IMR-90 (cell line): Measurements from ENCODE around the gene ST3GAL5. TPM values are rescaled to one million over a fixed set of nuclear protein-coding genes. Genes with fewer than 3 reads are reported as not detected.

Source experiments
- ATAC-seq: fragments of 200-7000 bp; cut with Tn5 transposase; 2 replicates; pipeline ENCODE4 v1.9.1; 2020; ENCODE audit warnings: low read depth, mild to moderate bottlenecking, moderate library complexity
- BruUV-seq: library from RNA; stranded (reverse); fragments of 400-500 nt; replicated peaks from 2 replicates; lab custom pipeline; 2021; lab: Mats Ljungman, UMichigan
- CTCF ChIA-PET: fragments of 300-600 bp; formaldehyde crosslinking; extraction: SDS; loops from one replicate; lab custom pipeline; 2021; ENCODE audit warnings: antibody characterized with exemption; lab: Yijun Ruan, JAX
- POLR2A ChIA-PET: fragments of 300-600 bp; sonication (Branson Sonifier 250); formaldehyde crosslinking; loops from one replicate; lab custom pipeline; 2022; ENCODE audit warnings: antibody characterized with exemption; ENCODE audit not compliant: unreplicated experiment; lab: Charles Lee
- DNase-seq: peaks from one replicate; pipeline ENCODE4 v3.0.0; 2013
- H2AFZ ChIP-seq: replicated peaks from 2 replicates; pipeline ENCODE3; 2013; ENCODE audit warnings: low read length, mild to moderate bottlenecking; ENCODE audit not compliant: poor library complexity
- H2AK5ac ChIP-seq: 2 replicates; pipeline ENCODE4 v1.6.1; 2013; ENCODE audit warnings: low read depth, low read length, inconsistent platforms
- H2AK9ac ChIP-seq: replicated peaks from 2 replicates; pipeline ENCODE3; 2013; ENCODE audit warnings: mild to moderate bottlenecking, low read depth, low read length, moderate library complexity; ENCODE audit not compliant: poor library complexity
- H2BK120ac ChIP-seq: 2 replicates; pipeline ENCODE4 v1.6.1; 2013; ENCODE audit warnings: low read depth, low read length, inconsistent platforms
- H2BK15ac ChIP-seq: 3 replicates; pipeline ENCODE4 v1.6.1; 2013; ENCODE audit warnings: low read depth, low read length, inconsistent platforms
- H2BK20ac ChIP-seq: 2 replicates; pipeline ENCODE4 v1.6.1; 2013; ENCODE audit warnings: low read depth, mild to moderate bottlenecking, inconsistent platforms, low read length, moderate library complexity
- H2BK5ac ChIP-seq: 2 replicates; pipeline ENCODE4 v1.6.1; 2013; ENCODE audit warnings: mild to moderate bottlenecking, low read depth, low read length, inconsistent platforms; ENCODE audit not compliant: poor library complexity, severe bottlenecking
- H3K14ac ChIP-seq: replicated peaks from 2 replicates; pipeline ENCODE4 v1.6.1; 2013; ENCODE audit warnings: low read depth, low read length, inconsistent platforms
- H3K18ac ChIP-seq: 2 replicates; pipeline ENCODE4 v1.6.1; 2013; ENCODE audit warnings: low read depth, low read length, control low read depth
- H3K23ac ChIP-seq: 2 replicates; pipeline ENCODE4 v1.6.1; 2013; ENCODE audit warnings: low read depth, low read length, inconsistent platforms
- H3K27ac ChIP-seq: 2 replicates; pipeline ENCODE4 v1.5.1; 2013; ENCODE audit warnings: mild to moderate bottlenecking, control low read depth, low read length; ENCODE audit not compliant: insufficient read depth
- H3K27me3 ChIP-seq: 2 replicates; pipeline ENCODE4 v1.6.1; 2013; ENCODE audit warnings: low read length; ENCODE audit not compliant: control insufficient read depth, insufficient read depth
- H3K36me3 ChIP-seq: 2 replicates; pipeline ENCODE4 v1.6.1; 2013; ENCODE audit warnings: low read length, mixed read lengths; ENCODE audit not compliant: control insufficient read depth, insufficient read depth
- H3K4ac ChIP-seq: 2 replicates; pipeline ENCODE4 v1.6.1; 2013; ENCODE audit warnings: low read depth, low read length, inconsistent platforms
- H3K4me1 ChIP-seq: 2 replicates; pipeline ENCODE4 v1.6.1; 2013; ENCODE audit warnings: low read length, mixed read lengths; ENCODE audit not compliant: control insufficient read depth, insufficient read depth
- H3K4me2 ChIP-seq: 2 replicates; pipeline ENCODE4 v1.6.1; 2013; ENCODE audit warnings: low read depth, mild to moderate bottlenecking, control low read depth, low read length, moderate library complexity
- H3K4me3 ChIP-seq: 2 replicates; pipeline ENCODE4 v1.5.1; 2013; ENCODE audit warnings: low read depth, mild to moderate bottlenecking, control low read depth, low read length, moderate library complexity; ENCODE audit not compliant: insufficient read depth
- H3K56ac ChIP-seq: 2 replicates; pipeline ENCODE4 v1.6.1; 2013; ENCODE audit warnings: low read length, inconsistent platforms; ENCODE audit not compliant: insufficient read depth; ENCODE audit errors: extremely low read depth
- H3K79me1 ChIP-seq, 2 experiments: 2 replicates each; pipeline ENCODE4 v1.6.1; 2013; ENCODE audit warnings: low read length in 2 of 2, inconsistent platforms in 1 of 2, low read depth in 1 of 2
- H3K9ac ChIP-seq: 2 replicates; pipeline ENCODE4 v1.6.1; 2013; ENCODE audit warnings: low read depth, low read length, control low read depth
- H3K9me1 ChIP-seq: 2 replicates; pipeline ENCODE4 v1.6.1; 2013; ENCODE audit warnings: low read length, inconsistent platforms; ENCODE audit not compliant: insufficient read depth
- H3K9me3 ChIP-seq: 2 replicates; pipeline ENCODE4 v1.6.1; 2013; ENCODE audit warnings: low read length; ENCODE audit not compliant: control insufficient read depth, insufficient read depth
- H4K20me1 ChIP-seq: 2 replicates; pipeline ENCODE4 v1.6.1; 2013; ENCODE audit warnings: low read length, inconsistent platforms; ENCODE audit not compliant: insufficient read depth
- H4K5ac ChIP-seq: 2 replicates; pipeline ENCODE4 v1.6.1; 2013; ENCODE audit warnings: mild to moderate bottlenecking, low read depth, low read length, control low read depth
- H4K8ac ChIP-seq, 2 experiments: 2 replicates each; pipeline ENCODE4 v1.6.1; 2013; ENCODE audit warnings: low read depth in 2 of 2, low read length in 2 of 2, control low read depth in 1 of 2, inconsistent platforms in 1 of 2
- H4K91ac ChIP-seq: 2 replicates; pipeline ENCODE4 v1.6.1; 2013; ENCODE audit warnings: low read depth, low read length, inconsistent platforms; ENCODE audit not compliant: insufficient read depth
- BHLHE40 ChIP-seq: fragments of 150-350 bp; IDR thresholded peaks from 2 replicates; pipeline ENCODE4 v1.6.1; 2016; ENCODE audit warnings: mild to moderate bottlenecking, low read depth, low read length
- CEBPB ChIP-seq: IDR thresholded peaks from 2 replicates; pipeline ENCODE4 v1.6.1; 2012; ENCODE audit warnings: low read depth, low read length, improper control_type of control experiment
- FOS ChIP-seq: fragments of 150-350 bp; IDR thresholded peaks from 2 replicates; pipeline ENCODE4 v1.6.1; 2016; ENCODE audit warnings: low read depth, low read length
- MAFK ChIP-seq: IDR thresholded peaks from 2 replicates; pipeline ENCODE4 v1.6.1; 2012; ENCODE audit warnings: low read depth, low read length, improper control_type of control experiment
- NFE2L2 ChIP-seq: fragments of 150-350 bp; IDR thresholded peaks from 2 replicates; pipeline ENCODE4 v1.6.1; 2016; ENCODE audit warnings: low read depth, mild to moderate bottlenecking, low read length
- RCOR1 ChIP-seq: IDR thresholded peaks from 2 replicates; pipeline ENCODE4 v1.6.1; 2012; ENCODE audit warnings: mild to moderate bottlenecking, low read length, improper control_type of control experiment; ENCODE audit not compliant: insufficient replicate concordance
- RFX5 ChIP-seq: IDR thresholded peaks from 2 replicates; pipeline ENCODE4 v1.8.0; 2012; ENCODE audit warnings: low read depth, mild to moderate bottlenecking, low read length, moderate library complexity
- SMC3 ChIP-seq: fragments of 150-350 bp; IDR thresholded peaks from 2 replicates; pipeline ENCODE4 v1.6.1; 2016; ENCODE audit warnings: low read depth, mild to moderate bottlenecking, antibody characterized with exemption, low read length, moderate library complexity
- WGBS, 2 experiments: methylation state at CpG; one replicate each; pipeline versions ENCODE4 v1.1.5 to v1.1.7; 2013; ENCODE audit warnings: missing lambda C conversion rate in 2 of 2; ENCODE audit not compliant: insufficient read length in 1 of 2; ENCODE audit errors: extremely low coverage in 2 of 2; 5-methylcytosine and 5-hydroxymethylcytosine counted together
- dilution Hi-C: fragments of 300-500 bp; cut with HindIII; formaldehyde crosslinking; loops from one replicate; pipeline ENCODE4 v1.14.3; 2018; ENCODE audit warnings: low sequenced_read_pairs; ENCODE audit not compliant: unreplicated experiment
- in situ Hi-C: fragments of 300-500 bp; cut with MboI; formaldehyde crosslinking; loops from 3 replicates; pipeline ENCODE4 v1.14.3; 2019; ENCODE audit warnings: low sequenced_read_pairs, inconsistent platforms, mixed read lengths
- intact Hi-C: fragments of 100-400 bp; cut with micrococcal nuclease; formaldehyde crosslinking; loops from 2 replicates; pipeline ENCODE4 v1.10.0; 2022
- polyA plus RNA-seq, 3 experiments: library from polyadenylated mRNA; depleted of rRNA; stranded (reverse); fragments of >200 nt; gene quantifications; 2 replicates each; pipeline ENCODE4 v1.2.3, GENCODE V29; 2012; ENCODE audit warnings: low replicate concordance in 1 of 3
- total RNA-seq: library from RNA; depleted of rRNA; stranded (reverse); fragments of >200 nt; gene quantifications from 2 replicates; pipeline ENCODE4 v1.2.3, GENCODE V29; 2012
- TF ChIP-seq, protein P1 (sequence below): fragments of 150-350 bp; IDR thresholded peaks from 2 replicates; pipeline ENCODE4 v1.6.1; 2016; ENCODE audit warnings: low read depth, mild to moderate bottlenecking, low read length, moderate library complexity, borderline replicate concordance

ST3GAL5 gene
- total and polyA plus RNA-seq, 2 of the 4 experiments (the other 2 are of a cell fraction) = 16.8 to 21.0 TPM

DNA sequence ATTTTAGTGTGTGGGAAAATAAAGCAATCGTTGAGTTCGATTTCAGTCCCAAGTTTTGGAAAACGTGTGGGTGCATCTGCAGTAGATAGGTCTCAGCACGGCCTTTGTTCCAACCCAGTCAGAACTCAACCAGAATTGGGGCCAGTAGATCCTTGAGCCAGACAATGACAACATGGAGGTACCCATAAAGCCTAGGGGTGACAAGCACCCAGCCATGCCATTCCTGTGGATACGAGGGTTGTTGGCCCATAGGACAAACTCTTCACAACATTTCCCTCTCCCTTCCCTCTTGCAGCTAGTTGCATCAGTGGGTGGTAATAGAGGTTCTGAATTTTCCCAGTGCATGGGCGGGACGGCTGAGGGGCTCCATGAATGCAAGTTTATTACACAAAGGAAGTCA, 60.1 kb downstream of the ST3GAL5 start:
- H2AK9ac ChIP-seq = no peak overlapping the region
- no peaks in the 10 kb centered on the region for H3K9me3 ChIP-seq
- dilution Hi-C loops = no loop called here
- H2AK5ac ChIP-seq = no peak overlapping the region; the same call in 1 of the 2 replicates
- ATAC-seq = no peak
- peaks cover 4% of the 10 kb centered on the region; the same call in 1 of the 2 replicates for H3K27me3 ChIP-seq
- H3K9me1 ChIP-seq = no peaks in the 10 kb centered on the region
- no peak overlapping the region for H3K14ac ChIP-seq
- no peaks in the 10 kb centered on the region for H3K79me1 ChIP-seq
- no peak overlapping the region for H3K56ac ChIP-seq
- H3K27ac ChIP-seq = no peak overlapping the region
- H3K4ac ChIP-seq = no peak overlapping the region
- intact Hi-C loops = no loop called here
- H2BK120ac ChIP-seq = no peak overlapping the region
- in situ Hi-C loops = loop anchor here (5.0 kb wide), 1 partner anchor 249 kb away; no protein-coding TSS in a partner anchor
- H4K91ac ChIP-seq = no peak overlapping the region
- H4K8ac ChIP-seq = no peak overlapping the region
- peak overlapping the region; percentile 13 for H2AFZ ChIP-seq
- H3K23ac ChIP-seq = 0 out of 2 replicates have a peak overlapping the region, but pooled peaks have one; percentile 15
- H4K20me1 ChIP-seq = no peaks in the 10 kb centered on the region
- DNase-seq = no peak
- no TSS peak for BruUV-seq
- H2BK15ac ChIP-seq = no peak overlapping the region
- H3K4me3 ChIP-seq = no peak overlapping the region
- H3K9ac ChIP-seq = no peak overlapping the region
- H3K18ac ChIP-seq = no peak overlapping the region
- WGBS, 2 experiments = no CpG with 5 or more reads among the region's 7 CpGs
- no peak overlapping the region; the same call in 1 of the 2 replicates for H2BK20ac ChIP-seq
- no peaks in the 10 kb centered on the region for H3K4me1 ChIP-seq
- no peak overlapping the region for H2BK5ac ChIP-seq
- H4K5ac ChIP-seq = no peak overlapping the region
- H3K4me2 ChIP-seq = no peak overlapping the region
- ChIA-PET POLR2A (no interaction called here), CTCF (interaction anchor here (2.4 to 11.9 kb wide), 2 partner anchors 59 to 250 kb away, joined by 23 to 91 read pairs; partner anchors contain the start of gene ST3GAL5)
- TF ChIP-seq NFE2L2 (no peak), MAFK (no peak), RFX5 (no peak), FOS (no peak), BHLHE40 (no peak), SMC3 (no peak), CEBPB (no peak), RCOR1 (no peak)
- TF ChIP-seq, protein P1, sequence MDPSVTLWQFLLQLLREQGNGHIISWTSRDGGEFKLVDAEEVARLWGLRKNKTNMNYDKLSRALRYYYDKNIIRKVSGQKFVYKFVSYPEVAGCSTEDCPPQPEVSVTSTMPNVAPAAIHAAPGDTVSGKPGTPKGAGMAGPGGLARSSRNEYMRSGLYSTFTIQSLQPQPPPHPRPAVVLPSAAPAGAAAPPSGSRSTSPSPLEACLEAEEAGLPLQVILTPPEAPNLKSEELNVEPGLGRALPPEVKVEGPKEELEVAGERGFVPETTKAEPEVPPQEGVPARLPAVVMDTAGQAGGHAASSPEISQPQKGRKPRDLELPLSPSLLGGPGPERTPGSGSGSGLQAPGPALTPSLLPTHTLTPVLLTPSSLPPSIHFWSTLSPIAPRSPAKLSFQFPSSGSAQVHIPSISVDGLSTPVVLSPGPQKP = no peak
- H3K36me3 ChIP-seq = no peaks in the 10 kb centered on the region
